Suprapubic skin (tissue), 4 donors: ENCODE results near the gene CCT8. TPM values are rescaled to one million over a fixed set of nuclear protein-coding genes. Genes with fewer than 3 reads are reported as not detected.

Source experiments
- DNase-seq, 2 donors: peaks; one replicate each; pipeline ENCODE4 v3.0.0-alpha.2; 2019; ENCODE audit warnings: low spot score in 2 of 2
- H3K27ac ChIP-seq: fragments of 200-600 bp; sonication (generic); one replicate; pipeline ENCODE4 v1.5.1; 2019
- H3K27me3 ChIP-seq: fragments of 200-600 bp; sonication (generic); one replicate; pipeline ENCODE4 v1.5.1; 2019
- H3K36me3 ChIP-seq: fragments of 200-600 bp; sonication (generic); one replicate; pipeline ENCODE4 v1.5.1; 2019
- H3K4me1 ChIP-seq: fragments of 200-600 bp; sonication (generic); one replicate; pipeline ENCODE4 v1.5.1; 2019
- H3K4me3 ChIP-seq: fragments of 200-600 bp; sonication (generic); one replicate; pipeline ENCODE4 v1.5.1; 2019; ENCODE audit warnings: mild to moderate bottlenecking
- H3K9me3 ChIP-seq: fragments of 200-600 bp; sonication (generic); one replicate; pipeline ENCODE4 v1.5.1; 2019
- EP300 ChIP-seq: sonication (generic); formaldehyde crosslinking; IDR thresholded peaks from one replicate; pipeline ENCODE4 v1.6.1; 2017; ENCODE audit warnings: antibody characterized with exemption
- POLR2A ChIP-seq, 2 donors: fragments of 450-650 bp; IDR thresholded peaks; one replicate each; pipeline ENCODE4 v1.6.1; 2017; ENCODE audit warnings: antibody characterized with exemption in 2 of 2, mild to moderate bottlenecking in 2 of 2, moderate library complexity in 2 of 2
- POLR2AphosphoS5 ChIP-seq, 3 donors: sonication (generic); formaldehyde crosslinking; IDR thresholded peaks; one replicate each; pipeline ENCODE4 v1.6.1; 2017; ENCODE audit warnings: antibody characterized with exemption in 3 of 3
- WGBS: methylation state at CpG from one replicate; pipeline ENCODE4 v1.1.5; 2018; 5-methylcytosine and 5-hydroxymethylcytosine counted together
- total RNA-seq, 4 donors: library from RNA; depleted of rRNA; stranded (reverse); fragments of >200 nt; gene quantifications; one replicate each; pipeline ENCODE4 v1.1.0, GENCODE V29; 2016
- TF ChIP-seq, protein P1 (sequence below), 2 donors: fragments of 200-600 bp in 1 of 2; fragments of 450-650 bp in 1 of 2; sonication (generic) in 1 of 2; IDR thresholded peaks; one replicate each; pipeline ENCODE4 v1.5.1; 2016 to 2019; ENCODE audit warnings: antibody characterized with exemption in 2 of 2, mild to moderate bottlenecking in 1 of 2, moderate library complexity in 1 of 2

Gene CCT8
- total RNA-seq, 4 donors from 2014 or later, result 92.1 to 99.8 (median 95.7) TPM

DNA sequence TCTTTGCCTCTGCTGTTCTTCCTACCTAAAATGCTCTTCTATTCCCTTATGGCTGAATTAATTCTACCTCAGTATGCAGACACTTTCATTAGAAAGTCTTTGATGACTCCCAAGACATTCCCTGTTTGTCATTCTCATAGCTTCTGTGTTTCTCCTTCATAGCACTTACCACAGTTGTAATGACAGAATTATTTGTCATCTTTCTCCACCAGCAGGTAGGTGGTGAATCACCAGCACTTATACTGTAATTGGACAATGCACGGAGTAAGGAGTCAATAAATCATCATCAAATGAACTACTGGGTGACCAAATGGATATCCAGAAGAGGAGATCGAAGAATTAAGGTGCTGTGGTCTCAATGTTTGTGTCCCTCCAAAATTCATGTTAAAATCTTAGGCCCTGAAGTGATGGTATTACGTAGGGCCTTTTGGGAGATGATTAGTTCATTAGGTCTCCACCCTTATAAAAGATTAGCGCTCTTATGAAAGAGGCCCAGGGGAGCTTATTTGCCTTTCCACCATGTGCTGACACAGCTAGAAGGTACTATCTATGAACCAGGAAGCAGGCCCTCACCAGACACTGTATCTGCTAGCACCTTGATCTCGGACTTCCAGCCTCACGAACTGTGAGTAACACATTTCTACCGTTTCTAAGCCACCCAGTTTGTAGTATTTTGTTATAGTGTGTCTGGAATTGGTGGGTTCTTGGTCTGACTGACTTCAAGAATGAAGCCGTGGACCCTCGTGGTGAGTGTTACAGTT is 2.4 kb upstream of the CCT8 start:
- Histone ChIP-seq H3K27me3 (no peaks in the 10 kb centered on the region), H3K36me3 (no peaks in the 10 kb centered on the region), H3K27ac (no peak overlapping the region), H3K9me3 (no peaks in the 10 kb centered on the region), H3K4me3 (no peak overlapping the region), H3K4me1 (peaks cover 25% of the 10 kb centered on the region)
- no peak for DNase-seq
- 93% methylated on average over 9 of the region's 9 CpGs for WGBS
- TF ChIP-seq EP300 (no peak), POLR2AphosphoS5 (IDR thresholded peaks at IDR 0.05) (no peak), POLR2A (IDR thresholded peaks at IDR 0.05) (no peak)
- TF ChIP-seq, protein P1, sequence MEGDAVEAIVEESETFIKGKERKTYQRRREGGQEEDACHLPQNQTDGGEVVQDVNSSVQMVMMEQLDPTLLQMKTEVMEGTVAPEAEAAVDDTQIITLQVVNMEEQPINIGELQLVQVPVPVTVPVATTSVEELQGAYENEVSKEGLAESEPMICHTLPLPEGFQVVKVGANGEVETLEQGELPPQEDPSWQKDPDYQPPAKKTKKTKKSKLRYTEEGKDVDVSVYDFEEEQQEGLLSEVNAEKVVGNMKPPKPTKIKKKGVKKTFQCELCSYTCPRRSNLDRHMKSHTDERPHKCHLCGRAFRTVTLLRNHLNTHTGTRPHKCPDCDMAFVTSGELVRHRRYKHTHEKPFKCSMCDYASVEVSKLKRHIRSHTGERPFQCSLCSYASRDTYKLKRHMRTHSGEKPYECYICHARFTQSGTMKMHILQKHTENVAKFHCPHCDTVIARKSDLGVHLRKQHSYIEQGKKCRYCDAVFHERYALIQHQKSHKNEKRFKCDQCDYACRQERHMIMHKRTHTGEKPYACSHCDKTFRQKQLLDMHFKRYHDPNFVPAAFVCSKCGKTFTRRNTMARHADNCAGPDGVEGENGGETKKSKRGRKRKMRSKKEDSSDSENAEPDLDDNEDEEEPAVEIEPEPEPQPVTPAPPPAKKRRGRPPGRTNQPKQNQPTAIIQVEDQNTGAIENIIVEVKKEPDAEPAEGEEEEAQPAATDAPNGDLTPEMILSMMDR (IDR thresholded peaks at IDR 0.05), result no peak

DNA sequence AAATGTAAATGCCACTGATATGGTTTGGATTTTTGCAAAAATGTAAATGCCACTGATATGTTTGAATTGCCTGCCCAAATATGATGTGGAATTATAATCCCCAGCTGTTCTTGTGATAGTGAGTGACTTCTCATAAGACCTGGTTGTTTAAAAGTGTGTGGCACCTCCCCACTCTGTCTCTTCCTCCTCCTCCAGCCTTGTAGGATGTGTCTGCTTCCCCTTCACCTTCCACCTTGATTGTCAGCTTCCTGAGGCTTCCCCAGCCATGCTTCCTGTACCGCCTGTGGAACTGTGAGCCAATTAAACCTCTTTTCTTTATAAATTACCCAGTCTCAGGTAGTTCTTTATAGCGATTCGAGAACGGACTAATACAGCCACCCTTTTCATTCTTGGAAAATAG is 1.3 kb upstream of the CCT8 start:
- Histone ChIP-seq H3K27ac (no peak overlapping the region), H3K4me1 (peaks cover 31% of the 10 kb centered on the region)

DNA sequence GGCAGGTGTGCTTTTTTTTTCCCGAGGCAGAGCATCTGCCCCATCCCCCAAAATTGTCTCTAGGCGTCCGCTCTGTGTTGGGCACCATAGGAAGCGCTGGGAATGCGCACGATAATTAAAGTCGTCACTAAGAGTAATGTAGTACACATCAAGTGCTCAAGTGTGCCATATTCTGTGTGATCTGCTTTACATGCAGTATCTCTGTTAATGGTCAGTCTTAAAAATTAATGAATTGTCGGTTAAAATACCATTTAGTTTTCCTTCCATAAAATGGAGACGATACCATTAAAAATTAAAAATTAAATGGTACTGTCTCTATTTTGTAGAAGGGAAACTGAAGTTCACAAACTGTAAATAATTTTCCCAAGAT is 544 bp upstream of the CCT8 start:
- 10% methylated on average over 9 of the region's 9 CpGs for WGBS
- no peak for DNase-seq
- Histone ChIP-seq H3K27me3 (no peaks in the 10 kb centered on the region), H3K9me3 (no peaks in the 10 kb centered on the region), H3K4me3 (peak overlapping the region; percentile 81), H3K4me1 (peaks cover 31% of the 10 kb centered on the region), H3K36me3 (no peaks in the 10 kb centered on the region), H3K27ac (peak overlapping the region; percentile 91)
- TF ChIP-seq POLR2AphosphoS5 (IDR thresholded peaks at IDR 0.05) (no peak), EP300 (no peak), POLR2A (IDR thresholded peaks at IDR 0.05) (no peak)
- TF ChIP-seq, protein P1 (IDR thresholded peaks at IDR 0.05), result no peak

More for the DNA sequence above, 1.3 kb upstream of the CCT8 start:
- no peak overlapping the region for H3K4me3 ChIP-seq
- H3K36me3 ChIP-seq, result no peaks in the 10 kb centered on the region
- TF ChIP-seq, protein P1 (IDR thresholded peaks at IDR 0.05), result no peak
- TF ChIP-seq EP300 (no peak), POLR2AphosphoS5 (IDR thresholded peaks at IDR 0.05) (no peak), POLR2A (IDR thresholded peaks at IDR 0.05) (no peak)
- H3K9me3 ChIP-seq, result no peaks in the 10 kb centered on the region
- 92% methylated on average over 4 of the region's 4 CpGs for WGBS
- no peaks in the 10 kb centered on the region for H3K27me3 ChIP-seq
- no peak for DNase-seq

DNA sequence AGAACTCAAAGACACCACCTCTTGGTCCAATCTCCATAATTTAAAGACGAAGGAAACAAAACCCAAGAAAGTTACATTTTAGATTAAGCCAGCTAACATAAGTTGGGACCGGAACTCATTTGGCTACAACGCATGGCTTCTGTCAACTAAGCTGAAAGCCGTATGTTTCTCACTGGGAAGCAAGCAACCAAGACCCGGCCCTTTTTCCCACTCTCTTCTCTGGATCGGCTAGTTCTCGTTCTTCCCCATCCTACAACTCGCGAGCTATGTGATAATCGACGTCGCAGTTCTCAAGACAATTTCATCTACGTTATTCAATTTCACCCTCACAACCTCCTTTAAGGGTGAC is 601 bp downstream of the CCT8 start:
- H3K9me3 ChIP-seq, result no peaks in the 10 kb centered on the region
- H3K4me1 ChIP-seq, result peaks cover 31% of the 10 kb centered on the region
- TF ChIP-seq, protein P1 (IDR thresholded peaks at IDR 0.05), result no peak
- TF ChIP-seq POLR2A (IDR thresholded peaks at IDR 0.05), result no peak
- no peak for TF ChIP-seq POLR2AphosphoS5 (IDR thresholded peaks at IDR 0.05)
- TF ChIP-seq EP300, result no peak
- H3K4me3 ChIP-seq, result peak overlapping the region; percentile 81
- under 1% methylated on average over 13 of the region's 13 CpGs for WGBS
- no peak for DNase-seq
- peaks cover 9% of the 10 kb centered on the region for H3K36me3 ChIP-seq
- H3K27me3 ChIP-seq, result no peaks in the 10 kb centered on the region
- peak overlapping the region; percentile 91 for H3K27ac ChIP-seq

DNA sequence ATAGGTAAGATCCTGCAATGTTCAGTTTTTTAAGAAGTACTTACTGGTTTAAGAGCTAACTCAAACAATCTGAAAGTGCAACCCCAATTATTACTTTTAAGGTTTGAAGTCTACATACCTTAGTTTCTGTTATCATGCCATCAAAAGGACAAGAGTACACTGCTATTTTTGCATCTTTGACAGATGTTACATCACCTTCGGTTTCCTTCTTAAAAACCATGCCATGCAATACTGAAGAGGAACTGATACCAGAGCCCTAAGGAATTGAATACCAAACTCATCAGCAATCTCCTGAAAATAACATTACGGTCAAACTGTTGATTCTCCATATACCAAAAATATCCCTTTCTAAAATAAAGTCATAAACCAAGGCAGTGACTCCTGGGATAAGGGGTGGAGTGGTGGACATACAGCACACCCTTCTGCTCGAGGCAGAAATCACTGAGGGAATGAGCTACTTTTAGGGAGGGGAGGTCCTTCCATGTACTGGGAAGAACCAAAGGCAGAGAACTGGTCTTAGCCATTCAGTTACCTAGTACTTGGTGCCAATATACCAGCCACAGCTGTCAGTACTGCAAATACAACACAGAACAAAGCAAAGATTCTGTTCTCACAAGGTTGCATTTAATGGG is 8.5 kb downstream of the CCT8 start:
- H3K27me3 ChIP-seq, result no peaks in the 10 kb centered on the region
- no peak overlapping the region for H3K4me3 ChIP-seq
- DNase-seq, result no peak
- H3K9me3 ChIP-seq, result no peaks in the 10 kb centered on the region
- H3K27ac ChIP-seq, result no peak overlapping the region
- TF ChIP-seq EP300 (no peak), POLR2A (IDR thresholded peaks at IDR 0.05) (no peak), POLR2AphosphoS5 (IDR thresholded peaks at IDR 0.05) (no peak)
- TF ChIP-seq, protein P1 (IDR thresholded peaks at IDR 0.05), result no peak
- peaks cover under 1% of the 10 kb centered on the region for H3K4me1 ChIP-seq
- 84% methylated on average over 3 of the region's 3 CpGs for WGBS
- H3K36me3 ChIP-seq, result peaks cover 88% of the 10 kb centered on the region
